Central memory CD8-positive, alpha-beta T cell (primary cell): ENCODE measurements around the gene RGPD5.
"Not testable (repeated sequence)": the region's sequence is repeated elsewhere in the genome, so short reads cannot be mapped to it uniquely, and the experiment has no call there.

Source experiments
- ATAC-seq: fragments of 150-1000 bp; cut with Tn5 transposase; replicated peaks from 2 replicates; pipeline ENCODE4 v1.10.0; 2022; ENCODE audit warnings: mild to moderate bottlenecking, moderate FRiP score, moderate number of reproducible peaks; ENCODE audit not compliant: poor library complexity, severe bottlenecking; ENCODE audit errors: extremely low read depth
- DNase-seq, 2 donors: peaks; one replicate each; pipeline ENCODE4 v3.0.0; 2021; ENCODE audit warnings: low spot score in 2 of 2
- H3K27ac Mint-ChIP-seq: one replicate; pipeline ENCODE4 v1.8.0; 2022; ENCODE audit warnings: low read depth, mild to moderate bottlenecking, moderate library complexity, mixed read lengths
- H3K27me3 Mint-ChIP-seq: one replicate; pipeline ENCODE4 v1.8.0; 2022; ENCODE audit warnings: mixed read lengths
- H3K36me3 Mint-ChIP-seq: one replicate; pipeline ENCODE4 v1.8.0; 2022; ENCODE audit warnings: mild to moderate bottlenecking, moderate library complexity, mixed read lengths; ENCODE audit not compliant: insufficient read depth
- H3K4me1 Mint-ChIP-seq: one replicate; pipeline ENCODE4 v1.8.0; 2022; ENCODE audit warnings: mixed read lengths
- H3K4me3 Mint-ChIP-seq: one replicate; pipeline ENCODE4 v1.8.0; 2022; ENCODE audit warnings: mild to moderate bottlenecking, moderate library complexity, mixed read lengths
- H3K9me3 Mint-ChIP-seq: one replicate; pipeline ENCODE4 v1.8.0; 2022; ENCODE audit warnings: mixed read lengths

RGPD5 gene

GRCh38 chr2:109791530-109792279, 2.4 kb upstream of the RGPD5 start:
- H3K36me3 Mint-ChIP-seq, H3K27ac Mint-ChIP-seq, H3K27me3 Mint-ChIP-seq, H3K4me1 Mint-ChIP-seq, ATAC-seq, H3K4me3 Mint-ChIP-seq, H3K9me3 Mint-ChIP-seq, DNase-seq: not testable (repeated sequence)

GRCh38 chr2:109792659-109793058, 1.4 kb upstream of the RGPD5 start:
- H3K27me3 Mint-ChIP-seq, H3K36me3 Mint-ChIP-seq, H3K4me1 Mint-ChIP-seq, ATAC-seq, DNase-seq, H3K4me3 Mint-ChIP-seq, H3K9me3 Mint-ChIP-seq, H3K27ac Mint-ChIP-seq: not testable (repeated sequence)

GRCh38 chr2:109871129-109871751, 77.1 kb downstream of the RGPD5 start:
- H3K27me3 Mint-ChIP-seq, H3K36me3 Mint-ChIP-seq: not testable (repeated sequence)

GRCh38 chr2:109876625-109877024, 82.5 kb downstream of the RGPD5 start:
- not testable (repeated sequence) for H3K4me1 Mint-ChIP-seq, H3K36me3 Mint-ChIP-seq, ATAC-seq, H3K4me3 Mint-ChIP-seq, H3K27ac Mint-ChIP-seq, DNase-seq, H3K9me3 Mint-ChIP-seq, H3K27me3 Mint-ChIP-seq

More at GRCh38 chr2:109871129-109871751, 77.1 kb downstream of the RGPD5 start:
- not testable (repeated sequence) for H3K27ac Mint-ChIP-seq, H3K4me1 Mint-ChIP-seq, DNase-seq, H3K9me3 Mint-ChIP-seq, H3K4me3 Mint-ChIP-seq
- ATAC-seq, result peak; percentile 62

GRCh38 chr2:109882112-109882511, 88.0 kb downstream of the RGPD5 start:
- H3K27ac Mint-ChIP-seq, H3K27me3 Mint-ChIP-seq, DNase-seq, H3K36me3 Mint-ChIP-seq, H3K9me3 Mint-ChIP-seq, ATAC-seq, H3K4me3 Mint-ChIP-seq, H3K4me1 Mint-ChIP-seq: not testable (repeated sequence)

- DNase-seq, H3K4me3 Mint-ChIP-seq, H3K27me3 Mint-ChIP-seq, H3K27ac Mint-ChIP-seq, H3K36me3 Mint-ChIP-seq, H3K9me3 Mint-ChIP-seq, ATAC-seq, H3K4me1 Mint-ChIP-seq: not testable (repeated sequence)
Observed at GRCh38 chr2:109888414-109888813, 94.3 kb downstream of the RGPD5 start.

GRCh38 chr2:109889909-109890308, 95.8 kb downstream of the RGPD5 start:
- not testable (repeated sequence) for DNase-seq, H3K27me3 Mint-ChIP-seq, H3K4me3 Mint-ChIP-seq, H3K36me3 Mint-ChIP-seq, H3K9me3 Mint-ChIP-seq, ATAC-seq, H3K4me1 Mint-ChIP-seq, H3K27ac Mint-ChIP-seq

- not testable (repeated sequence) for ATAC-seq, H3K27ac Mint-ChIP-seq, H3K4me1 Mint-ChIP-seq, DNase-seq, H3K27me3 Mint-ChIP-seq, H3K36me3 Mint-ChIP-seq, H3K4me3 Mint-ChIP-seq, H3K9me3 Mint-ChIP-seq
Observed at GRCh38 chr2:109891024-109891423, 96.9 kb downstream of the RGPD5 start.

GRCh38 chr2:109893736-109894135, 99.6 kb downstream of the RGPD5 start:
- H3K9me3 Mint-ChIP-seq, H3K27ac Mint-ChIP-seq, H3K27me3 Mint-ChIP-seq, DNase-seq, ATAC-seq, H3K4me1 Mint-ChIP-seq, H3K36me3 Mint-ChIP-seq, H3K4me3 Mint-ChIP-seq: not testable (repeated sequence)

- not testable (repeated sequence) for H3K27ac Mint-ChIP-seq, H3K4me3 Mint-ChIP-seq, H3K4me1 Mint-ChIP-seq, DNase-seq, ATAC-seq, H3K36me3 Mint-ChIP-seq, H3K9me3 Mint-ChIP-seq, H3K27me3 Mint-ChIP-seq
Observed at GRCh38 chr2:109894141-109894540, 100.0 kb downstream of the RGPD5 start.

GRCh38 chr2:109895090-109895869, 101.2 kb downstream of the RGPD5 start:
- not testable (repeated sequence) for H3K27ac Mint-ChIP-seq, H3K9me3 Mint-ChIP-seq, H3K36me3 Mint-ChIP-seq, H3K27me3 Mint-ChIP-seq, H3K4me3 Mint-ChIP-seq, H3K4me1 Mint-ChIP-seq, DNase-seq
- peak; percentile 60 for ATAC-seq

GRCh38 chr2:109896212-109896611, 102.1 kb downstream of the RGPD5 start:
- not testable (repeated sequence) for H3K27ac Mint-ChIP-seq, H3K4me3 Mint-ChIP-seq, H3K9me3 Mint-ChIP-seq, H3K27me3 Mint-ChIP-seq, DNase-seq, H3K4me1 Mint-ChIP-seq, H3K36me3 Mint-ChIP-seq
- peak; percentile 94 for ATAC-seq
